ENCODE results near the gene TREML1.

Gene TREML1

DNA sequence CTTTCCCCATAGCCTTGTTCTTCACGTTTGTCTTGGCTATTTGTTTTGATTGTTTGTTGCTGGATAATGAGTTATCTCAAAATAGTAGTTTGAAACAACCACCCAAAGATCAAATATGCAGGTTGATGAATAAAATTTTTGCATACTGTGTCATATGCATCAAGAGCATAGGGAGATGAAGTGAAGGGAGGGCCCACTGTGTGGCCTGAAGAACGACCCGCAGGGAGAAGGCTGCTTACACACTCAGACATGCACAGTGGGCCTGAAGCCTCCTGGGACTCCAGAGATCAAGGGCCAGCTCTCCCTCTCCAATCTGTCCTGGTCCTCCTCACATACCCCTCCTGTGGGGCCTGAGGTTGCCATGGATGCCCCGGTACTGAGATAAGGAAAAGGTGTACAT, 25.0 kb upstream of the TREML1 start:
- no peak for FAIRE-seq

DNA sequence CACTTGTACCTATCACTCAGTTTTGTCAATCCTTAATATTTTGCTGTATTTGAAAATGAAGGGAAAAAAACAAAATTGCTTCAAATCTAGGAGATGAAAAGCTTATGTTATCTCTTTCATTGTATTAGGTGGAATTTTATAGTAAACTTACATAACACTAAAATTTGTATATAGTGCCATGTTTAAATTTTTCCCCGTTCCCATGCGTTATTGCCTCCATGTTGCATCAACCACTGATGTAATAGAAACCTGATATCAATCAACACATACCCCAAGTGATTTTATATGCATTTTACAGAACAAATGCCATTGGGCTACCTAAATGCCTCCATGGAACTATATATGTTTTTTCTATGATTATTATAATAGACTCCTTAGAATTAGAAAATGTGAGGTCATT, 23.5 kb upstream of the TREML1 start:
- DNase-seq (ENCODE audit: low spot score) (no peak), FAIRE-seq (no peak)

More for the DNA sequence above, 25.0 kb upstream of the TREML1 start:
- DNase-seq (ENCODE audit: low spot score), result no peak

DNA sequence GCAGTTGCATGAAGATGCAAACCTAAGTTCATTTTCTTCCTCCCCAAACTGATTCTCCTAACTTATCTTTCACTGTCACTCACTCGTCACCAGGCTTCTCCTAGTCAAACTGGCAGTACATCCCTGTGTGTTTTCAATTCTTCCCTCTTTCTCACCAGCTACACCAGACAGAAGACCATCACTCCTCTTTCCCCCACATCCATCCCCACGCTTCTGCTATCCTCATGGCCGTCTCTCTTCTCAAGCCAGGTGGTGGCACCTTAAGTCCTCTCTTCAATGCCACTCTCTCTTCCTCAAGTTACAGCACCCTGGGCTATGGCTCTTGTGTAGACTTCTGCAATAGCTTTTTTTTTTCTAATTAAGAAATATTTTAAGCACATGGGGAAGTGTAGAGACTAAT, 23.1 kb upstream of the TREML1 start:
- DNase-seq (ENCODE audit: low spot score), result no peak
- FAIRE-seq, result no peak

DNA sequence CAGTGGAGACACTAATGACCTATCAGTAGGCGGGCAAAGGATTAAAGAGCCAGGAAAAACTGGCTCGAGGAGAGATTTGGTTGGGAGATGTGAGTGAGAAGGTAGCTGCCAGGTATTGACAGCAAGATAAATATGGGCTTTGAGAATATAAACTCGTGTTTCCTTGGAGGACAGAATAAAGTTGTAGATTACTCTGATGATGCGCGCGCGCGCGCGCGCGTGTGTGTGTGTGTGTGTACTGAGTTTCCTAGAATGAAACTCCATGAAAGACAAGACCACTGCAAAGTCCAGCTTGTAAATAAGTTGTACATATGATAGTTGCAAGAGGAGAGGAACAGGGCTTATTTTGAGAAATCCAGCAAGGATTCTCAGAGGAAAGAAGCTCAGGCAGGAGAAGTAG, 22.0 kb upstream of the TREML1 start:
- no peak for DNase-seq (ENCODE audit: low spot score)
- no peak for FAIRE-seq

DNA sequence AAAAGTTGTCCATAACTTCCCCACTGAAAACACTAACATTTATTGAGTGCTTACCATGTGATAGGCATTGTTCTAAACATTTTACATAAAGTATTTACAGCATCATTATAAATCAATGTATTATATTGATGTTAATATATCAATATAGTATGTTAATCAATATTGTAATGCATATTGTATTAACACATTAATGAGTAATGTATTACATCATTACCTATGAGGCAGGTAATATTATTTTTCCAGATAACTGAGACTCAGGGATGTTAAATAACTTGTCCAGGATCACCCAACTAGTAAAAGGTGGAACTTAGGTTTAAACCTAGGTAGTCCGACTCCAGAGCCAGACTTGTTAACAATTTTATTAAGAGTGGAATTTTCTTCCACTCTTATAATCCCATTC, 20.9 kb upstream of the TREML1 start:
- DNase-seq (ENCODE audit: low spot score) (no peak), FAIRE-seq (no peak)

DNA sequence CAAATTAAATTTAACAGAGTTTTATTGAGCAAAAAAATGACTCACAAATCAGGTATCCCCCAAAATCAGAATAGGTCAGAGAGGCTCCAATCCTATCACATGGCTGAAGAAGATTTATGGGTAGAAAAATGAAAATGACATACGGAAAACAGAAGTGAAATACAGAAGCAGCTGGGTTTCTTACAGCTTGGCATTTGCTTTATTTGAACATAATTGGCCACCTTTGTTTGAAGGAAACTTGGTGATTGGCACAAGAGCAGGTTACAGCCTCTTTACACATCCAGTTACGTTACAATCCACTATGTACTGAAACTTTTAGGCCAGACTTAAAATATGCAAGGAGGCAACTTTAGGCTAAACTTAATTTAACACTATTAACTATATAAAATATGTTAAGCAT, 20.5 kb upstream of the TREML1 start:
- FAIRE-seq, result no peak
- DNase-seq (ENCODE audit: low spot score), result no peak

DNA sequence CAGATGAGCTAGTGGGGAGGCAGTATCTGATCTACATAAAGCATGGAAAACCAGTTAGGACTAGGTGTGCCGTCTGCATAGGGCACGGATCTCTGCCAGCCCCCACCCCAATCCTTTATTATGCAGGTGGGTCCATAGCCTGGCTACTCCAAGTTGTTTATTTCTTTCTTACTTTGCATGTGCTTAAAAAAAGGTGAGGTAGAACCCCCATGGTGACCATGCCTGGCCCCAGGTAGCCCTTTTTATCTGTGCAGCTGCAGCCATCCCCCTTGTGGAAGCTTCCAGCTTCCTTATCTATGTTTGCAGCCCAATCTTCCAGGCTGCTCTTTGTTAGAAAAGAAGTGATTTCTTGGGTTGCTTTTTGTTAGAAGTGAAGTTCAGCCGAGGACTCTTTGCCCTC, 17.8 kb upstream of the TREML1 start:
- FAIRE-seq, result no peak
- no peak for DNase-seq (ENCODE audit: low spot score)

DNA sequence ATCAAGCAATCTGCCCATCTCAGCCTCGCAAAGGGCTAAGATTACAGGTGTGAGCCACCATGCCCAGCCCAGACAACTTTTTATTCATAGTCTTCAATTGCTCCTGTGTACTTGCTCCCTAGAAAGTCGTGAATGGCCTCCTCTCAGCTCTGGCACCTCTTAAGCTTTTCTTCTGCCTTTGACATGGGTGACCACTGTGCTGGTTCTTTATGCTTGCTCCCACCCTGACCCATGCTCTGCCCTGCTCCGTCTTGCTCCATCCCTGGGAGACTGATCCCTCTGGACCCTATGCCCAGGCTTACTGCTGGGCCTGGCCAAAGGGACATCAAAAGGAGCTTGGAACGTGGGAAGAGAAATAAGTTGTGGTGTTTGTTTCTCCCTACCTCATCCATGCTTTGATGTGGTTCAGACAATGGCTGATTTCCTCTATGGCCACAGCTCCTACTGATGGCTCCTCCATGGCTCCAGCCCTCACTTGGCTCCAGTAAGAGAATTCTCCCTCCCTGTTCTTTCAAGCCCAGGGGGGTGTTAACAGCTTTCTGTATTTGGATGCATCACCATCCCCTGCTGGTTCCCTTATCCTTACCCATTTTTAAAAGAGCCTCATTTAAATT, 16.5 kb upstream of the TREML1 start:
- no peak for FAIRE-seq
- DNase-seq (ENCODE audit: low spot score), result no peak

DNA sequence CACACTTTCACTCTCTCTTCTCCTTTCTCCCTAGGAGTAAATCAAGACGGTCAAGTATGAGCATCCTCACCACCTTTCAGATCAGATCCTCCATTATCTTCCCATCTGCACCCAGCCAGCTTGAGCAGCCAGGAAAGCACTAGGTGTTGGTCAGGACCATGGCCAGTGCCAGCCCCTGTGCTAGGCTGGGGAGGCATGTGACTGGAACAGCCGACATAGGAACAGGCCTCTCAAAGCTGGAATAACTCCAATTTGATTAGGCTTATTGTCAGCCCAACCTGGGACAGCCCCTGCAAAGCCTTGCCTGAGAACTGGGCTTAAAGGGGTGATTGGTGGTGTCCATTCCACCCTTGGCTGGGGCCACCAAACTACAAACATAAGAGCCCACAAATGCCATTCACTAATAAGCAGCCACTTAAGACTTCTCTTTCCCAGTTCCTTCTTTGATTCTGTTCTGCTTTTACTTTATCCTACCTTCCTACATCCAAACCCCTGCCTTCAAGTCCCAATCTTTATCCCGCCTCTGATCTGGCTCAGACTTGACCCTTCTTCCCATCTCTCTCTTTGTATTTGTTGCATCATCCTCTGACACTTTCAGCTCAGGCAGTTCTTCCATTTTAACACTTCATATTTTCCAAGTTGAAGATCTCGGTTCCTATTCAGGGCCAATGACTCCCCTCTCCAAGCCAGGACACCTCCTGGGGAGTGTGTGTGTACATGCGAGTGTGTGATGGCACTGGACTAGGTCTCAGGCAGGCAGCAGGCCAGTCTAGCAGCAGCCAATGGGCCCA, 13.2 kb upstream of the TREML1 start:
- FAIRE-seq (no peak), DNase-seq (ENCODE audit: low spot score) (no peak)

DNA sequence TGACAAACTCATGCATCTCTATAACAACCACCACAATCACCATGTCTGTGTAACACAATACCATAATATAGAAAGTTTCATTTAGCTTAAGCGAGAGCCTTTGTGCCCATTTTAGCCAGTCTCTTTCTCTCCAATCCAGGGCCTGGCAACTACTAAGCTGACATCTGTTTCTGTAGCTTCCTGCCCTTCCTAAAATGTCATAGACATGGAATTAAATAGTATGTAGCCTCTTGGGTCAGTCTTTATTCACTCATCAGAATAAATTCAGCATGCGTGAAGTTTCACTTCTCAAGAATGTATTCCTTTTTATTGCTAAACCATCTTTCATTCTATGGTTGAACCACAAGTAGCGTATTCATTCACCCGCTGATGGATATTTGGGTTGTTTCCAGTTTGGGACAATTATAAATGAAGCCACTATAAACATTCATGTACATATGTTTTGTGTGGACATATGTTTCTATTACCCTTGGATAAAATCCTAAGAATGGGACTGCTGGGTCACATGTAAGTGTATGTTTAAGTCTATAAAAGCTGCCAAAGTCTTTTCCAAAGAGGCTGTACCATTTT, 10.5 kb upstream of the TREML1 start:
- DNase-seq (ENCODE audit: low spot score) (no peak), FAIRE-seq (no peak)

DNA sequence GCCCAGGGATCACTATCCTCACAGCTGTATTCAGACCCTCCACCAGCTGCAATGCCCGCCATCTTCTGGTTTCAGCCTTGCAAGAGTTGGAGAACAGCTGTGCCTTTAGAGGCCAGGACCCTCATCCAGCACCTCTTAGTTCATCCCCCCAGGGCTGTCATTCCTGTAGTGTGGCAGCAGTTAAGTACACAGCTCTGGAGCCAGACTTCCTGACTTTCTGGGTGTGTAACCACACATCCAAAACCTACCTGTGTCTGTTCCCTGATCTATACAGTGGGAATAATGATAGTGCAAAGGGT, 9.2 kb upstream of the TREML1 start:
- DNase-seq (ENCODE audit: low spot score) (no peak), FAIRE-seq (no peak)

DNA sequence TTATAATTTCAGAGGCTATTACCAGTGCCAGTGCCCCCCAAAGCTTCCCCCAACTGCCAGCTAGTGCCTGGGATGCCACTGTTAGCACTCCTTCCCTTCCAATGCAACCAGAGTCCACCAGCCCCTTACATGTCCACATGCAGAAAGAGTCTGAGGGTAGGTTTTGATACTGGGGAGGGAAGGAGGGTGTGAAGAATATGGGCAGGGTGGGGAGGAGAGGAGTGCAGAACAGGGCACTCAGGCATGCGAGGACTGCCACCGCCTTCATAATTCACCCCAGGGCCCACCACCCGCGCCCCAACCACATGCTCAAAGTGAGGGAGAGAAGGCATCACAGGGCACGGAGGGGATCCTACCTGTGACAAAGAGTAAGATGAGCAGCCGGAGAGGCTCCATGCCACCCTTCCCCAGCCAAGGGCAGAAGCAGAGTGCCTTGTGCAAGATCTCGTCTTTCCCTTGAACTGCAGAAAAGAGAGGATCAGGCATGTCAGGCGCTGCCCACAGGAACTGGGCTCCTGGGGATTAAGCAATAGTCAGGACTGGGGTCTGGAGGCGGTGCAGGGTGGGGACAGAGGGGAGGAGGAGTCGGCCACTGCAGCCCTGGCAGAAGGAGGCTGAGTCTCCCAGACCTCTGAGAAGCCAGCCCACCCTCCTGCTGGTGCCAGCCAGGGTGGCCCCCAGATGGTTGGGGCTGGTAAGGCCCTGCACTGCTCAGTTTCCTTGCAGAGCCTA, 8.7 kb upstream of the TREML1 start, which contains the start of gene TREM2:
Gene TREM2 (minus strand): TSS at position 430 of the 732 bp plus-strand sequence. CDS start 34 bp downstream, at position 396.
- FAIRE-seq (no peak), DNase-seq (ENCODE audit: low spot score) (no peak)

DNA sequence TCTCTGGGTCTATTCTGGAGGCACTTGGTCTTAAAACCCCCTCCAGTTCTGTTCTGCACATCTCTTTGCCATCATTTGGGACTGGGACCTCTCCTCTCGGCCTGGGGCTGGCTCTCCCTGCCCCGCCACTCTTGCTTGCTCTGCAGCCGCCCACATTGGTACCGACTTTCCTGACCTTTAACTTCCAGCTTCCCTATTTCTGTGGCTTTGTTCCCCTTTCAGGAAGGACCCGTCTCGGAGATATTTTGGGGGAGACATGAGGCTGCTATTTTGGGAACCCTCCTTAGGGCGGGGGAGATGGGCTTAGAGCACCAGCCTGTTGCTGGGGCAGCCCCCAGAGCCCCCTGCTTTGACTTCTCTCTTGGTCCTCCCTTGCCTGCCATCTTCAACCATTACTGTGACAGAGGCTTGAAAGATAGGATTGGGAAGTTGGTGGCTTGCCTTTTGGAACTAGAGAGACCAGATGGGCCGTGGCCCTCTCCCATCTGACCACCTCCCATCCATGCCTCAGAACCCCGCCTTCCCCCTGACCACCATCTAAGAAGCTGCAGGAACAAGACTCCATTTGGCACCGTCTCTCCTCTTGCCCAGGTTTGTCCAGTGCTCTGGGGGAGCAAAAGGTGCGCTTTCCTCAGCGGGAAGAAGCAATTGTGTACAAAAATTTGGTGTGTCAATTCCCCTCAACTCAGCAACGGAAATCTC, 7.9 kb upstream of the TREML1 start:
- no peak for DNase-seq (ENCODE audit: low spot score)
- no peak for FAIRE-seq

DNA sequence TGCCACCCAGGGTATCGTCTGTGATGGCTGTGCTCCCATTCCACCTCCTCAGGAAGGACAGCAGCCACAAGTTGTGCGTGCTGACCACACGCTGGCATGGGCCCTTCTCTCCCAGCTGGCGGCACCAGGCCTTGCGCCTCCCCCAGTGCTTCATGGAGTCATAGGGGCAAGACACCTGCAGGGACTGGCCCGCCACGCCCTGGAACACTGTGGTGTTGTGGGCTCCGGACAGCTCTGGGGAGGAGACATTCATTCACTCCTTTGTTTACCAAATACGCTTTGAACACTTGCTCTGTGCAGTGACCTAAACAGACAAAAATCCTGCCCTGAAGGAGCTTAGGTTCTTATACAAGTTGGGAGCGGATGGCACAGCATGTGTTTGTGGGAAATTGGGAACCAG, 7.2 kb upstream of the TREML1 start:
- FAIRE-seq (no peak), DNase-seq (ENCODE audit: low spot score) (no peak)

DNA sequence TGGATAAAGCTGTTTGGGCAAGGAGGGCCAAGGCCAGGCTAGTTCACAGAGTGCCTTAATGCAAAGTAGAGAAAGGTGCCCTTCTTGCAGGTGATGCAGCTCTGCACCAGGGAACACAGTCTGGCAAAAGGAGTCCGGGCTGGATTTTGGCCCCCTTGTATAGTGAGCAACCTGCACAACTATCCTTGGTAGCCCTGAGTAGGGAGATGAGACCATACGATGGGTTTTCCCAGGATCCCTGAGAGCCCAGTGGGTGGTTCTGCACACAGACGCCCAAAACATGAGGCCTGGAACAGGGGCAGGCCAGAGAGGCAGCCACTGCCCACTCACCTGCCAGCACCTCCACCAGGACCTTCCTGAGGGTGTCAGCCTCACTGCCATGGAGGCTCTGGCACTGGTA, 6.8 kb upstream of the TREML1 start:
- no peak for DNase-seq (ENCODE audit: low spot score)
- FAIRE-seq, result no peak

DNA sequence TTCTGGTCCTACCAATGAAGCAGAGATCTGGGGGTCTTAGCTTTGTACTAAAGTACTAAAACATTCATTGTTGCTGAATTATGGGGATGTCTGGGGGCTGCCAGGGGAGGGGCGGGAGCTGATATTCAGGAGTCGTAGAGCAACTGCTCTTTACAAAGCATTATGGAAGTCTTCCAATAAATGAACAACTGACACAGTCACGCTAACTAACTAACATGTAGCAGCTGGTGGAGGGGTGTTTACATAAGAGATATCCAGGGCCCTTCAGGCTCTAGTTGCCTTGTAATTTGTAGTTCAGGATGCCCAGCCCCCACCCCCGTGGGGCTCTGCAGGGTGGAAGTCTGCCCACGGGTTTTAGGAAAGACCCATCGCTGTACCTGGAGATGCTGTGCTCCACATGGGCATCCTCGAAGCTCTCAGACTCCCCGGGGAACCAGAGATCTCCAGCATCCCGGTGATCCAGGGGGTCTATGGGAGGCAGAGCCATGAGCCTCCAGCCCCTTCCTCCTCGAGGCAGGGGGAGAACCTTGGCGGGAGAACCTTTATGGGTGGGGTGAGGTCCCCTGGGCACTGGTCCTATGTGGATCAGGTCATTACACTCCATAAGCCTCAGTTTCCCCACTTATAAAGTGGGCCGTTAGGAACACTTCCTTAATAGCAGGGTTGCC, 5.4 kb upstream of the TREML1 start:
- FAIRE-seq (no peak), DNase-seq (ENCODE audit: low spot score) (no peak)

DNA sequence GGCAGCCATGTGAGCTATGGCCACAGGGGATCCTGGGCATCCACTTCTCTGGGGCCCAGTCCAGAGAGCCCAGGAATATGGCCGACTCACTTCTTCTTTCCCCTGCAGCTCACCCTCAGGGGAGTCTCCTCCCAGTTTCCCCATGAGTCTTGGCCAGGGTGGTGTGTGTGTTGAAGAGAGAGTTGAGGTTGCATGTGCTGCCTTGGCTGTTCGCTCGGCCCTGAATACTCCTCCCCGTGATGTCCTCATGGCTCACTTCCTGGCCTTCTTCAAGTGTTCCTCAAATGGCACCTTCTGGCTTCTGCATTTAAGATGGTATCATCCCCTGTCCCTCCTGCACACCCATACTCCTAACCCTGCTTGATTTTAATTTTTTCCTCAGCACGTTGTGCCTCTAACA, 3.2 kb upstream of the TREML1 start:
- DNase-seq (ENCODE audit: low spot score) (no peak), FAIRE-seq (no peak)

DNA sequence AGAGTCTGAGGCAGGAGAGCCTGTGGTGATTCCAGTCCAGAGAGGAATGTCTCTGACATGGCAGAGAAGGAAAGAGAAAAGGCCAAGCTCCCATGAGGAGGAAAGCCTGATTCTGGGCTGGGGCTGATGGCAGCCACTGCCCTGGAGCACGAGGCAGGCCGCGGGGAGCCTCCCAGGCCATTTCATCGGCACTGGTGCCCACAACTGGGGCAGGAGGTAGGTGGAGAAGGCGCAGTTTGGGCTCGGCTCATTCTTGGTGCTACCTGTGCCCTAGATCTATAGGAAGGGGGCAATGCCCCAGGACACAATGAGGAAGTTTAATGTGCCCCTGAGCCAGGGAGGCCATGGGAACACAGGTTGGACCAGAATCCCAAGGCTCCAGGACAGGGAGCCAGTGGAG, 2.6 kb upstream of the TREML1 start:
- FAIRE-seq (no peak), DNase-seq (ENCODE audit: low spot score) (no peak)

DNA sequence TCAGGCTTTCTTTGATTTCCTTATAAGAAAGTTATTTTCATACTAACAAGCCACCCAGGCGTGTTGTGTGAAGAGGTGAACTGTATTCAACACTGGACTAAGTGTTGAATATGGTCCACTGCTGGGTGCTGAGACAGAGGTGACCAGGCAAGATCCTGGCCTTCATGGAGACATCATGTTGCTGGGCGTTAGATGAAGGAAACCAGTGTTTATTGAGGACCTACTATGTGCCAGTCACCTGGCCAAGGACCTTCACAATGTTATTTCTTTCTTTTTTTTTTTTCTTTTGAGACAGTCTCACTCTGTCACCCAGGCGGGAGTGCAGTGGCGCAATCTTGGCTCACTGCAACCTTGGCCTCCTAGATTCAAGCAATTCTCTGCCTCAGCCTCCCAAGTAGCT, 1.9 kb upstream of the TREML1 start:
- FAIRE-seq (no peak), DNase-seq (ENCODE audit: low spot score) (no peak)

DNA sequence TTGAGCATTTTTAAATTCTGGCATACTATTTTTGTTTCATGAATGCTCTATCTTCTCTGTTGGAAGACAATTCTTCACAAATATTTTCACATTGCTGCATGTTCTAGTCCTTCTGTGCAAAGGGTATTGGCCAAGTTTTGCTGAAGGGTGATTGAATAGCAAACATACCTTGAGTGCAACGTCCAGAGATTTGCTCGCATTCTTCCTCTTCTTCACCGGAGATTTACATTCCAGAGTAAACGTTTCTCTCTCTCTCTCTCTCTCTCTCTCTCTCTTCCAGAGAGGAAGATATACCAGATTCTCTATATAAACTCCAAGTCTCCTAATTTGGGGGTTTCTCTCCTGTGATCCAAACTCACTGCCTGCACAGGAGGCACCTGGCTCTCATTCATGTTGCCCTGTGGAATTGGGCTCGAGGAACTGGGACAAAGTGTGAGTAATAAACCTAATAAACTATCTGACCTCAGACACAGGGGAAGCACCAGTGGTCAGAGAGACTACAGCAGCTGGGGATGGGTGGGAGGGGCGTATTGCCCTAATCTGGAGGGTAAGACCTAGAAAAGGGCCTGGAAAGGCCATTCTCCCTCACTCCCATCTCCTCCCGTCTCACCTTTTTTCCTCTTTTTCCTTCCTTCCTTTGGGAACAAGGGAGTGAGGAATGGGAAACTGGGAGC, 1.1 kb upstream of the TREML1 start:
- FAIRE-seq, result no peak
- DNase-seq (ENCODE audit: low spot score), result no peak

DNA sequence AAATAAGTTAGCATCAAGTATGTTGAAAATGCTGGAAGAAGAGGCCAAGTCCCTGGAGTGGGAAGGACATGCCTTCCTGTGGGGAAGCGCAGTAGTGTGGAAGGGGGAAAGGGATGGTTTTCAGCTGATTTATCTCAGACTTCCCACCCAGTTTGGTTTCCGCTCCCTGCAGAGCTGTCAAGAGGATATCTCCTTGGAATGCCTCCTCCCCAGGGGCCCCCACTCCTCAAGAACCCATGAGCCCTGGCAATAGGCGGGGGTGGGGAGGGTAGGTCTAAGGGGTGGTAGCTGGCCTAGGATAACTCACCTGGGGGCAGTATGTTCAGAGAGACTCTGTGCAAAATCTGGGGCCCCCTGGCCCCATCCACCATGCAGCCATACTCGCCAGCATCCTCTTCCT, 696 bp downstream of the TREML1 start:
- no peak for DNase-seq (ENCODE audit: low spot score)

More for the DNA sequence above, 696 bp downstream of the TREML1 start:
- no peak for FAIRE-seq
